ENCODE data around the gene MON1A. TPM values are rescaled to one million over a fixed set of nuclear protein-coding genes. Genes with fewer than 3 reads are reported as not detected.
"Not testable (repeated sequence)": the region's sequence is repeated elsewhere in the genome, so short reads cannot be mapped to it uniquely, and the experiment has no call there.

Gene MON1A
- total and polyA plus RNA-seq, 7 experiments from 2014 or later: 4.6 to 24.5 (median 10.6) TPM

DNA sequence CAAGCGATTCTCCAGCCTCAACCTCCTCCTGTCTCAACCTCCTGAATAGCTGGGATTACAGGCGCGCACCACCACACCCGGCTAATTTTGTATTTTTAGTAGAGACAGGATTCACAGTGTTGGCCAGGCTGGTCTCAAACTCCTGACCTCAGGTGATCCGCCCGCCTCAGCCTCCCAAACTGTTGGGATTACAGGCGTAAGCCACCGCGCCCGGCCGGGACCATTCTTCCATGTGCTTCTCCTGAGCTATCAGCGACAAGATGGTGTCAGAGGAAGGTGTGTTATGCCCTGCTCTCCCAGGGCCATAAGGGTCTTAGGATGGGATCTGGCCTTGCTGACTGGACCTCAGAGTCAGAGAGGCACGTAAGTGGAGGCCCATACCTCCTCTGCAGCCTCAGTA, 25.2 kb downstream of the MON1A start:
- DNase-seq; H3K9me3 ChIP-seq (ENCODE audit: control insufficient read depth in 2 of 3, low read length in 3 of 3); H3K27me3 ChIP-seq (ENCODE audit: control insufficient read depth in 2 of 2, insufficient read depth in 2 of 2, low read length in 2 of 2); H3K36me3 Mint-ChIP-seq; H3K9me3 Mint-ChIP-seq; H3K4me3 ChIP-seq (ENCODE audit: low read length); ATAC-seq; H3K27me3 Mint-ChIP-seq: not testable (repeated sequence)
- H3K27ac Mint-ChIP-seq: peak overlapping the region in 2 of 9 donors; percentile 86 to 92
- peak overlapping the region; percentile 46 for H3K27ac ChIP-seq (ENCODE audit: low read depth, low read length)
- H3K4me1 ChIP-seq (ENCODE audit: control insufficient read depth in 2 of 2, insufficient read depth in 2 of 2, low read length in 2 of 2): peaks cover 15 to 26% of the 10 kb centered on the region in 2 donors
- H3K4me1 Mint-ChIP-seq: peaks cover 18 to 42% (median 27%) of the 10 kb centered on the region in 7 donors
- ChIA-PET POLR2A (interaction anchor here (0.6 to 1.3 kb wide), 3 partner anchors 36 to 295 kb away, joined by 4 to 5 read pairs (median 4); partner anchors contain the start of gene RBM6), CTCF (interaction anchor here (0.6 to 0.8 kb wide), 2 partner anchors 65 to 84 kb away, joined by 3 to 4 read pairs; no protein-coding TSS in a partner anchor)
- peak overlapping the region in 8 of 10 donors; percentile 16 to 94 (median 84) for H3K4me3 Mint-ChIP-seq
- H3K36me3 ChIP-seq (ENCODE audit: control insufficient read depth in 2 of 3, insufficient read depth in 3 of 3, low read length in 3 of 3): peaks cover 0 to 17% (median 0%) of the 10 kb centered on the region in 3 experiments
- intact Hi-C loops (cut with micrococcal nuclease): loop anchor here in 1 of 2 donors (1.0 kb wide), 1 partner anchor 25 kb away; the partner anchor contains the start of gene MON1A

DNA sequence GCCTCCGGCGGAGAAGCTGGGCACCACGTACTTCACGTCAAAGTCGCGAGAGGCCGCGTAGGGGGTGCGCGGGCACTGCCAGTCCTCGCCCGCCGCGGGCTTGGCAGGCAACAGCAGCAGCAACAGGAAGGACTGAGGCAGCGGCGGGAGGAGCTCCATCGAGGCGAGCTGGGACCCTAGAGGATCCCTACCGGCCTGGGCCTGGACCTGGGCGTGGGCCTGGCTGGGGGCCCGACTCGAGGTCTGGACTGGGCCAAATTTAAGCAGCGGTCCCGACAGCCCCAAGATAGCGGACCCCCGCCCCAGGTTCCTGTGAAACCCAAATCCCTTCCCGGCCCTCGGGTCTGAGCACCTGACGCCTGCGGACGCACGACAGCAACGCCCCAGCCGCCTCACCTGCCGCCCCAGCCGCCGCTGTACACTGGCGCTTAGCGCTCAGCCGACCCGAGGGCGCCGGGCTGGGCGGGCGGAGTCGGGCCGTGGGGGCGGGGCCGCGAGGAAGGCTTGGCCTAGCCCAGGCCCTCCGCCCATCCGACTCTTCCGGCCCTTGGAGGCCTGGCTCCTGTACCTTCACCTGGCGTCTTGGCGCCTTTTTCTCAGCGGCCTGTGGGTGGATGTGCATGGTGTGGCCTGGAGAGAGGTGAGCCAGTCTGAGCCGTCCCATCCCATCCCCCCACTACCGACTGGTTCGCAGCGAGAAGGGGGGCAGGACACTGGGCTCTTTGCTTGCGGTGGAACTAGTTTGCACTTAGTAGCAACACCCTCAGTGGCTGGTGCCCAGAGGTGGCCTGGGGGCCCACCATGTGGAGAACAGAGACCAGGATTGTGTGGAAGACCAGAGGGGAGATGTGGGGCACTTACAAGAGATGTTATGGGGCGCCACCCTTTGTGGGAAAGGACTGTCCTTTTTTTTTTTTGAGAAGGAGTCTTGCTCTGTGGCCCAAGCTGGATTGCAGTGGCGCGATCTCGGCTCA, 25.9 kb downstream of the MON1A start, which contains the start of gene MST1R:
Gene MST1R (minus strand): TSS at position 423 of the 974 bp plus-strand sequence. CDS start 264 bp downstream, at position 159.
- Mint-ChIP-seq H3K4me1 (peaks cover 18 to 42% (median 27%) of the 10 kb centered on the region in 7 donors), H3K9me3 (no peaks in the 10 kb centered on the region), H3K36me3 (peaks cover 0 to 2% (median 0%) of the 10 kb centered on the region in 5 donors), H3K27ac (peak within 1 kb of the TSS in 8 of 9 donors; percentile 71 to 92 (median 89)), H3K27me3 (no peaks in the 10 kb centered on the region), H3K4me3 (peak within 1 kb of the TSS; percentile 74 to 94 (median 84))
- ChIA-PET POLR2A (interaction anchor here (0.6 to 1.3 kb wide), 3 partner anchors 36 to 295 kb away, joined by 4 to 5 read pairs (median 4); partner anchors contain the start of gene RBM6), CTCF (interaction anchor here (0.6 to 0.8 kb wide), 2 partner anchors 65 to 83 kb away, joined by 3 to 4 read pairs; no protein-coding TSS in a partner anchor)
- Histone ChIP-seq H3K27ac (ENCODE audit: low read depth, low read length) (peak within 1 kb of the TSS; percentile 46), H3K9me3 (ENCODE audit: control insufficient read depth in 2 of 3, low read length in 3 of 3) (no peaks in the 10 kb centered on the region), H3K36me3 (ENCODE audit: control insufficient read depth in 2 of 3, insufficient read depth in 3 of 3, low read length in 3 of 3) (peaks cover 0 to 10% (median 0%) of the 10 kb centered on the region in 3 experiments), H3K27me3 (ENCODE audit: control insufficient read depth in 2 of 2, insufficient read depth in 2 of 2, low read length in 2 of 2) (no peaks in the 10 kb centered on the region), H3K4me3 (ENCODE audit: low read length) (peak within 1 kb of the TSS; percentile 64), H3K4me1 (ENCODE audit: control insufficient read depth in 2 of 2, insufficient read depth in 2 of 2, low read length in 2 of 2) (peaks cover 15 to 26% of the 10 kb centered on the region in 2 donors)
- ATAC-seq: peak; percentile 98
- intact Hi-C loops (cut with micrococcal nuclease): loop anchor here (1.0 to 2.0 kb wide), 3 partner anchors 26 to 47 kb away; partner anchors contain the start of genes MON1A (in 1 of the 2), RBM6 (in 1 of the 2) and TRAIP (in 1 of the 2)
- DNase-seq: peak; percentile 72 to 92 (median 83)

DNA sequence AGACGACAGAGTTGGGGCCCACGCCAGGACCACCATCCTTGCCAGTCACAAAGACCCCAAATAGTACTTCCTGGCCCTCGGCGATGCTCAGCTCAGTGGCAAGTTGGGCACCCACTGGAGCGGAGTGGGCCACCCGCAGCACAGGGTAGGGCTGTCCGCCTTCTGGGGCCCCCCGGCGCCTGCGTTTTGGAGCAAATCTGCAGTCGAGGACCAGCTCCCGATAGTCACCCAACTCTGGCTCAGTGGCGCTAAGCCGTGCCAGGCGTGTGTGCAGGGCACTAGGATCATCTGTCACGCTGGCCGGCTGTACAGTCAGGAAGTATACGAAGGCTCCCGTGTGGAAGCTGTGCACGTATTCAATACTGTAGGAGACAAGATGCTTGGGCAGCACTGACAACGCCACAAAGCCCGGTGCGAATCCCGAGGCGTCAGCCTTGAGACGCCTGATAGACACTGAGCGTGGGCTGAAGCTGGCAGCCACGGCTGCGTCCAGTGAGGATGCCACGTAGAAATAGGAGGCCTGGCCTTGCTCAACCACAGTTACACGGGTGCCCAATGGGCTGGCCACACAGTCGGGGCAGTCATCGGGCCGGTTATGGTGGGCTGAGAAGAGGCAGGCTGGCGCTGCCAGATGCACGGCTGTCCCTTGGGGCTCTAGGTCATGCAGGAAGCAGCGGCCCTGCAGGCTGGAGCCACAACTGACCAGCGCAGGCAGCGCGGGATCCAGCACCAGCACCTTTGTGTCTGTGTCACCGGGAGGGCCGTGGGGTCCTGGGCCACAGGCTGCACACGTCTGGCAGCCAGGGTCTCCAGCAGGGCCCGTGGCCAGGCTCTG, 26.9 kb downstream of the MON1A start:
- Histone ChIP-seq H3K4me3 (ENCODE audit: low read length) (no peak overlapping the region), H3K27me3 (ENCODE audit: control insufficient read depth in 2 of 2, insufficient read depth in 2 of 2, low read length in 2 of 2) (no peaks in the 10 kb centered on the region), H3K4me1 (ENCODE audit: control insufficient read depth in 2 of 2, insufficient read depth in 2 of 2, low read length in 2 of 2) (peaks cover 15 to 26% of the 10 kb centered on the region in 2 donors), H3K36me3 (ENCODE audit: control insufficient read depth in 2 of 3, insufficient read depth in 3 of 3, low read length in 3 of 3) (peaks cover 0 to under 1% (median 0%) of the 10 kb centered on the region in 3 experiments), H3K27ac (ENCODE audit: low read depth, low read length) (no peak overlapping the region), H3K9me3 (ENCODE audit: control insufficient read depth in 2 of 3, low read length in 3 of 3) (no peaks in the 10 kb centered on the region)
- peak overlapping the region in 1 of 9 donors; percentile 69 for H3K27ac Mint-ChIP-seq
- intact Hi-C loops (cut with micrococcal nuclease): loop anchor here (1.0 to 2.0 kb wide), 2 partner anchors 38 to 46 kb away; partner anchors contain the start of genes RBM6 (in 1 of the 2) and TRAIP (in 1 of the 2)
- ChIA-PET CTCF (no interaction called here), POLR2A (interaction anchor here (1.0 to 1.1 kb wide), 2 partner anchors 38 to 1056 kb away, joined by 3 read pairs; no protein-coding TSS in a partner anchor)
- no peaks in the 10 kb centered on the region for H3K9me3 Mint-ChIP-seq
- peaks cover 0 to 2% (median 0%) of the 10 kb centered on the region in 5 donors for H3K36me3 Mint-ChIP-seq
- H3K27me3 Mint-ChIP-seq: no peaks in the 10 kb centered on the region
- ATAC-seq: no peak
- peaks cover 18 to 42% (median 27%) of the 10 kb centered on the region in 7 donors for H3K4me1 Mint-ChIP-seq
- no peak for DNase-seq
- peak overlapping the region in 6 of 10 donors; percentile 7 to 94 (median 41) for H3K4me3 Mint-ChIP-seq

DNA sequence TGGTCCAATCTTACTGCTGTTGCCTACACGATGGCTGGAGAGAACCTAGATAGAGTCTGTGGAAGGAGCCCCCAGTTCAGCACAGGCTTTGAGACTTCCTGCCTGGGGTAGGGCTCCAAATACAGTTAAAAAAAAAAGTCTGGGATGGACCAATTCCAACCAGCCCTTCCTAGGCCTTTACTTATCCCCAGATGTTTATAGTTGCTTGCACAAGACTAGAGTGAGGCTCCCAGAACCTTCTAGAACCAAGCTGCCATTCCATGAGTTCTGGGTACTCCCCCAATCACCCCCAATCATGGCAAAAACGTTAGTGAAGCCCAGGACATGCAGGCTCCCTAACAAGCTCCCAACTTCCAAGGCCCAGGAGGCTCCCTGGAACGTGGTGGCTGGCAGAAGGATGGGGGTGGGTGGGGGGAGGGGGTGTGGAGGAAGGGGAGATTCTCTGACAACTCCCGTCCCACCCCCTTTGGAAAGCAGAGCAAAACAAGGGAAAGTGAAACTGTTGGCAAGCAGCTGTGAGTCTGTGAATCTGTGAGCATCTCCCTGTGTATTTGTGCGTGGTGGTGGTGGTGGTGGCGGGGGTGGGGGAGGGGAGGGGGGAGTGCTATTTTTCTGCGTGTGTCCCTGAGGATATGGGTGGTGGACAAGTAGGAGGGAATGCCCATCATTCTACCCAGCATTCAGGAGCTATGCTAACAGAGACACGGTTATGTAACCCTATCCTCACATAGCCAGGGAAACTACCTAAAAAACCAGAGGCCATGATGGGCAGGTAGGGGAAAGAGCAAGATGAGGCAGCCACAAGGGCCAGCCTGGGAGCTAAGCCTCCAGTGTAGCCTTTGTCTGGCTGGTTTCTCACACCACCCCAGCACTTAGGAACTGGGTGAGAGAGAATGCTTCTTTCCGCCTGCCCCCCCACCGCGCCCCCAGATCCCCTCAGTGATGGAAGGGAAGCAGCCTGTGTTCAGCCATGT, 28.0 kb downstream of the MON1A start:
- Mint-ChIP-seq H3K36me3 (peaks cover 0 to 2% (median 0%) of the 10 kb centered on the region in 5 donors), H3K4me3 (peak overlapping the region in 1 of 10 donors; percentile 5), H3K27me3 (no peaks in the 10 kb centered on the region), H3K27ac (peak overlapping the region in 2 of 9 donors; percentile 12 to 72), H3K9me3 (no peaks in the 10 kb centered on the region), H3K4me1 (peaks cover 15 to 37% (median 21%) of the 10 kb centered on the region in 7 donors)
- ATAC-seq: no peak
- ChIA-PET POLR2A (interaction anchor here (1.0 to 1.1 kb wide), 2 partner anchors 39 to 1055 kb away, joined by 3 read pairs; no protein-coding TSS in a partner anchor), CTCF (interaction anchor here (0.7 kb wide), 1 partner anchor 53 kb away, joined by 3 read pairs; no protein-coding TSS in a partner anchor)
- no peak for DNase-seq
- intact Hi-C loops (cut with micrococcal nuclease): loop anchor here in 1 of 2 donors (2.0 kb wide), 1 partner anchor 39 kb away; the partner anchor contains the start of gene RBM6
- H3K27me3 ChIP-seq (ENCODE audit: control insufficient read depth in 2 of 2, insufficient read depth in 2 of 2, low read length in 2 of 2): no peaks in the 10 kb centered on the region
- H3K4me3 ChIP-seq (ENCODE audit: low read length): no peak overlapping the region
- H3K27ac ChIP-seq (ENCODE audit: low read depth, low read length): no peak overlapping the region
- peaks cover 15 to 25% of the 10 kb centered on the region in 2 donors for H3K4me1 ChIP-seq (ENCODE audit: control insufficient read depth in 2 of 2, insufficient read depth in 2 of 2, low read length in 2 of 2)
- no peaks in the 10 kb centered on the region for H3K36me3 ChIP-seq (ENCODE audit: control insufficient read depth in 2 of 3, insufficient read depth in 3 of 3, low read length in 3 of 3)
- no peaks in the 10 kb centered on the region for H3K9me3 ChIP-seq (ENCODE audit: control insufficient read depth in 2 of 3, low read length in 3 of 3)

DNA sequence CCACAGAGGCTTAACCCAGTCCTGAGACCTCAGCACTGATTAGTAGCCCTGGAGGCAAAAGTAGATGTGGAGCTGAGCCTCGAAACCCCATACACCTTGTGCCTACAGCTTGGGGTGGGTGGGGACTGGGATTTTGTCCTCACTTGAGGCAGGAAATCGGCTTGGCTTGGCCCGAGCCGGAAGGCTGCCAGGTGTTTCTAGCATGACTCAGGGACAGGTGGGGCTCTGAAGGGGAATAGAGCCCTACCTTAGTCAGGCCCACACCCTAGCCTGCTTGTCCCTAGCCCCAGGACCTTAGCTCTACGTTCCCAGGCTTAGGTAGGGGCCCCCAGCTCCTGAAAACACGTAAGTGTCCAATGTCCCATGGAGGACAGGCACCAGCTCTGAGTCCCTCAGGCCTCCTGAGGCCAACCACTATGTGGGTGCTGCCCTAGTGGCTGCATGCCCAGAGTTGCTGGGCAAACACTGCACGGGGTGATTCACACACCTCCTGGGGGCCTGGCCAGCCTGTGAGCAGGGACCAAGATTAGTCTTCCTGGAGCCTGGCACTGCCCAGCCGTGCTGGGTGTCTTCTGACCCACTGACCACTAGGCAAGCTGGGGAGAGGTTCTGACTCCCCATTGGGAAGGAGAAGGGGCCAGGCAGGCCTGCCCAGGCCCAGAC, 29.0 kb downstream of the MON1A start:
- no peak overlapping the region for H3K27ac ChIP-seq (ENCODE audit: low read depth, low read length)
- POLR2A ChIA-PET: no interaction called here
- no peaks in the 10 kb centered on the region for H3K9me3 ChIP-seq (ENCODE audit: control insufficient read depth in 2 of 3, low read length in 3 of 3)
- CTCF ChIA-PET: no interaction called here
- Mint-ChIP-seq H3K36me3 (peaks cover 0 to 2% (median 0%) of the 10 kb centered on the region in 5 donors), H3K4me1 (peaks cover 6 to 26% (median 11%) of the 10 kb centered on the region in 7 donors), H3K9me3 (no peaks in the 10 kb centered on the region), H3K4me3 (no peak overlapping the region), H3K27me3 (no peaks in the 10 kb centered on the region), H3K27ac (no peak overlapping the region)
- H3K36me3 ChIP-seq (ENCODE audit: control insufficient read depth in 2 of 3, insufficient read depth in 3 of 3, low read length in 3 of 3): no peaks in the 10 kb centered on the region
- no peak overlapping the region for H3K4me3 ChIP-seq (ENCODE audit: low read length)
- H3K4me1 ChIP-seq (ENCODE audit: control insufficient read depth in 2 of 2, insufficient read depth in 2 of 2, low read length in 2 of 2): peaks cover 6 to 14% of the 10 kb centered on the region in 2 donors
- ATAC-seq: no peak
- intact Hi-C loops (cut with micrococcal nuclease): no loop called here
- no peaks in the 10 kb centered on the region for H3K27me3 ChIP-seq (ENCODE audit: control insufficient read depth in 2 of 2, insufficient read depth in 2 of 2, low read length in 2 of 2)
- no peak for DNase-seq

All from naive thymus-derived CD4-positive, alpha-beta T cell (primary cell).